Endometrial microvascular endothelial cells (primary cell): Measurements from ENCODE around the gene GNG13. TPM values are rescaled to one million over a fixed set of nuclear protein-coding genes. Genes with fewer than 3 reads are reported as not detected.
"Not testable (repeated sequence)": the region's sequence is repeated elsewhere in the genome, so short reads cannot be mapped to it uniquely, and the experiment has no call there.

Source experiments
- in situ Hi-C: cut with HindIII; loops from 2 replicates; pipeline ENCODE4 v1.10.0; 2017; ENCODE audit warnings: low sequenced_read_pairs, low pct_unique_long_range_greater_than_20kb; ENCODE audit errors: inconsistent ontology term
- total RNA-seq: library from RNA; depleted of rRNA; stranded (reverse); fragments of >200 nt; gene quantifications from one replicate; pipeline ENCODE4 v1.2.3, GENCODE V29; 2015; ENCODE audit errors: inconsistent ontology term

The GNG13 gene
- total RNA-seq, 1 donor from 2014 or later = not detected

DNA sequence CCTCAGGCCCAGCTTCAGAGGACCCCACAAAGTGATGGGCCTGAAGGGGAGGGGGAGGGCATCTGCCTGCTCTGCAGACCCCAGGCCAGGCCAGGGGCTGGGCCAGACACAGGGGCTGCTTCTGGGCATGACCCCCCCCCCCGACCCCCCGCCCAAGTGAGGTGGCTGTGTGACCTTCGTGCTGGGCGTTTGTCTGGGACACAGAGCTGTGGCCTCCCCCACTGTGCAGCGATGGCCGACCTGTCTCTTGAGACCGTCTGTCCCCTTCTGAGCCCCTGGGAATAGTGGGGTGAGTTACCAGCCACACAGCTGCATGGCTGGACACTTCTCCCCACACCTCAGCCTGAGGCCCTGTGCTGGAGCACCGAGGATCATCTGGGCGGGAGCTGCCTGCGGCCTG, 34.8 kb upstream of the GNG13 start:
- in situ Hi-C loops = loop anchor here (25.0 kb wide), 1 partner anchor 152 kb away; the partner anchor contains the start of gene SOX8

GRCh38 chr16:833411-833810, 32.9 kb upstream of the GNG13 start:
- in situ Hi-C loops = loop anchor here (25.0 kb wide), 1 partner anchor 154 kb away; the partner anchor contains the start of gene SOX8

- in situ Hi-C loops = loop anchor here (25.0 kb wide), 1 partner anchor 155 kb away; the partner anchor contains the start of gene SOX8
Measured at GRCh38 chr16:832652-833336, 32.3 kb upstream of the GNG13 start.

GRCh38 chr16:831571-832413, 31.3 kb upstream of the GNG13 start:
- in situ Hi-C loops = loop anchor here (25.0 kb wide), 1 partner anchor 156 kb away; the partner anchor contains the start of gene SOX8

GRCh38 chr16:830871-831570, 30.5 kb upstream of the GNG13 start:
- in situ Hi-C loops = loop anchor here (25.0 kb wide), 1 partner anchor 156 kb away; the partner anchor contains the start of gene SOX8

DNA sequence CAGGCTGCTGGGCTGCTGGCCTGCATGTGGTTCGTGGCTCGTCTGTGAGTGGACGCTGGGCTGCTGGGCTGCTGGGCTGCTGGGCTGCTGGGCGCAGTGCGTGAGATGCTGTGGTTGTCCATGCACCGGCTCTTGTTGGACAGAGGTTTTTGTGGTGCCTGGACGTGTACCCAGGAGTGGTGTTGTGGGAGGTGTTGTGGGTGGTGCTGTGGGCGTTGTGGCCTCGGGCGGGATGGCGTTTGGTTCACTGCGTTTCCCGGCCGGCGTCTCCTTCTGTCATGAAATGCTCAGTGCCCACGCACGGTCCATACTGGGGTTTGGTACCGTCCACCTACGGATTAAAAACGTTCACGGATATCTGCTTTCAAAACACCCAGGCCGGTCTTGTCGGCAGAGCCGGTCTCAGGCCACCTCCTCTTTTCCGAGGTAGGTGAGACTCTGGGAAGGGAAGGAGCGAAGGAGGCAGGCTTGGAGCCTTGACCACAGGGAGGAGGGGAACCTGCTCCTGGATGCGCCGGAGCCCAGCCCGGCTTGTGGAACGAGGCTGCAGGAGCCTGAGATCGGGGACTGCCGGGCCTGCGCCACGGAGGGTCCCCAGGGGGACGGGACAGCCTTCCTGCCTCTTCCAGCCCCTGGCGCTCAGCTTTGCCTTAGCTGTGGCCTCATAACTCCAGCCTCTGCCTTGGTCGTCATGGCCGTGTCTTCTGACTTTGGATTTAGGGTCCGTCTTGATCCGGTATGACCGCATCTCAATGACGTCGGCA, 29.8 kb upstream of the GNG13 start:
- in situ Hi-C loops = loop anchor here (25.0 kb wide), 1 partner anchor 157 kb away; the partner anchor contains the start of gene SOX8

DNA sequence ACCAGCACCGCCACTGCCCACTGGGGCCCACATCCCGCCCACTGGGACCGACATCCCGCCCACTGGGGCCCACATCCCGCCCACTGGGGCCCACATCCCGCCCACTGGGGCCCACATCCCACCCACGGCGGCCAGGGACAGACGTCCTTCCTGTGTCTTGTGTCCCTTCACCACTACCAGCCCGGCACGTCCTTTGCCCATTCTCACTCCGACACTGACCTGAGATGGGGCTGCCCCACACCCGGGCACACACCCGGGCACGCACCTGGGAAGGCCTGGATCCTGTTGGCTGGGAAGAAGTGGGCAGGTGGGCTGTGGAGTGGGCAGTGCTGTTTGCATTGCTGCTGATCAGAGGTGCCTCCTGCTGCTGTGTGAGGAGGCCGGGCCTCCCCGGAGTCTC, 28.4 kb upstream of the GNG13 start:
- in situ Hi-C loops = loop anchor here (25.0 kb wide), 1 partner anchor 158 kb away; the partner anchor contains the start of gene SOX8

GRCh38 chr16:827513-827912, 27.0 kb upstream of the GNG13 start:
- in situ Hi-C loops = loop anchor here (25.0 kb wide), 1 partner anchor 160 kb away; the partner anchor contains the start of gene SOX8

GRCh38 chr16:825341-826061, 25.0 kb upstream of the GNG13 start:
- in situ Hi-C loops = loop anchor here (25.0 kb wide), 1 partner anchor 162 kb away; the partner anchor contains the start of gene SOX8

- in situ Hi-C loops = no loop called here
Measured at GRCh38 chr16:824601-825000, 24.1 kb upstream of the GNG13 start.

GRCh38 chr16:824194-824593, 23.7 kb upstream of the GNG13 start:
- in situ Hi-C loops = no loop called here

GRCh38 chr16:822909-823297, 22.4 kb upstream of the GNG13 start:
- in situ Hi-C loops = no loop called here

GRCh38 chr16:822174-822908, 21.8 kb upstream of the GNG13 start:
- in situ Hi-C loops = no loop called here

- in situ Hi-C loops = no loop called here
Measured at GRCh38 chr16:821751-822150, 21.2 kb upstream of the GNG13 start.

DNA sequence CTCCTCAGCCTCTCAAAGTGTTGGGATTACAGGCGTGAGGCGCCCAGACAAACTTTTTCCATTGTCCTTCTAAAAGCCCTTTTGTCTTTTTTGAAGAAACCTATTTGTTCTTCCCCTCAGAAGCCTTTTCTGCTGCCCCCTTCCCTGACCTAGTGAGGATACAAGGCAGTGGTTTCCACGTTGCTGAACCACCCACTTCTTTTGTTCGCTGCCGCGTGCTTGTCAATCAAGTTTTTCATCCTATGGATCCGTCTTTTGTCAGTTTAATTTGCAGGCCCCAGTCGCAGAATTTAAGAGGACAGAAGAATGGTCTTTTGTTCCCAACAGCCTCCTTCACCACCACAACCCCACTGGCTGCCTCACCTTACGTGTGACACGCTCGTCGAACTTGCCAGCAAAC, 20.2 kb upstream of the GNG13 start:
- in situ Hi-C loops = no loop called here

- in situ Hi-C loops = not testable (repeated sequence)
Measured at GRCh38 chr16:820044-820408, 19.5 kb upstream of the GNG13 start.

DNA sequence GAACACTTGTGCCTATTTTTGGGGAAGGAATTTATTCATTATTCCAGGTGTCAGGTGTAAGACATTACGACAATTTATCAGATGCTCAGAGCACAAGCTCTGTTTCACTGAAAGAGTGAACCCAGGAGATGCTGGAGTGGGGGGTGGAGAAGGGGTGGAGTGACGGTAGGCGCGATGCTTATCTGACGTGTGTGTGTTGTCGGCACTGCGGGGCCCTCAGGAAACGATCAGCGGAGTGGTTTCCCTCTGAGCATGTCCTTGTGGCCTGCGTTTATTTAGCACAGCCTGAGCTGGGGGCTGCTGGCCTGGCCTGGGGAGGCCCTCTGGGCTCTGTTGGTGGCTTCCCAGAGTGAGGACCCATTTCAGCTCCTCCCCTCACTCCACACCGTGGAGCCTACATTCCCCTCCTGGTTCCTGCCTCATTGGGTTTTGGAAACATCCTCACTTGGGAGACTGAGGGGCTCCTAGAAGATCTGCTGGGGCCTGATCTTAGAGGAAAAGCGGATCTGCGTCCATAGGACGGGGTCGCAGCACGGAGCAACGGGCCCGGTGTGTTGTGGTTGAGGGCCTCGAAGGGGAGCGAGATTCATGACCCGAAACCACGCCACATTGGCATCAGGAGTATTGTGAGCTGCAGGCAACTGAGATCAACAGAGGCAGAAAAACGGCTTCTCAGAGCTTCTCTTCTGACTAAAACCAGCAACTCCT, 19.0 kb upstream of the GNG13 start:
- in situ Hi-C loops = no loop called here
